Kidney tubule cell (primary cell): Measurements from ENCODE around the gene SLC43A3.
"Not testable (repeated sequence)": the region's sequence is repeated elsewhere in the genome, so short reads cannot be mapped to it uniquely, and the experiment has no call there.

ENCODE experiments used
- DNase-seq: peaks from one replicate; pipeline ENCODE4 v3.0.0-alpha.2; 2018; ENCODE audit warnings: low spot score

The SLC43A3 gene

GRCh38 chr11:57379732-57380131, 47.2 kb downstream of the SLC43A3 start:
- DNase-seq: peak; percentile 41

GRCh38 chr11:57378186-57378585, 48.7 kb downstream of the SLC43A3 start:
- peak; percentile 57 for DNase-seq

GRCh38 chr11:57377107-57377506, 49.8 kb downstream of the SLC43A3 start:
- no peak for DNase-seq

GRCh38 chr11:57376095-57377090, 50.5 kb downstream of the SLC43A3 start:
- DNase-seq: no peak

GRCh38 chr11:57375490-57375889, 51.4 kb downstream of the SLC43A3 start:
- DNase-seq: no peak

- no peak for DNase-seq
Measured at GRCh38 chr11:57374966-57375365, 52.0 kb downstream of the SLC43A3 start.

GRCh38 chr11:57373146-57373545, 53.8 kb downstream of the SLC43A3 start:
- no peak for DNase-seq

- no peak for DNase-seq
Measured at GRCh38 chr11:57370941-57371340, 56.0 kb downstream of the SLC43A3 start.

- peak; percentile 9 for DNase-seq
Measured at GRCh38 chr11:57370251-57370650, 56.7 kb downstream of the SLC43A3 start.

GRCh38 chr11:57368845-57369232, 58.1 kb downstream of the SLC43A3 start:
- no peak for DNase-seq

GRCh38 chr11:57368106-57368844, 58.6 kb downstream of the SLC43A3 start:
- peak; percentile 64 for DNase-seq

GRCh38 chr11:57364851-57365660, 61.9 kb downstream of the SLC43A3 start:
- DNase-seq: no peak

GRCh38 chr11:57363131-57364080, 63.5 kb downstream of the SLC43A3 start:
- no peak for DNase-seq

- DNase-seq: no peak
Measured at GRCh38 chr11:57361926-57362325, 65.0 kb downstream of the SLC43A3 start.

- DNase-seq: not testable (repeated sequence)
Measured at GRCh38 chr11:57361420-57361819, 65.5 kb downstream of the SLC43A3 start.

GRCh38 chr11:57360991-57361390, 65.9 kb downstream of the SLC43A3 start:
- DNase-seq: no peak

GRCh38 chr11:57359896-57360690, 66.8 kb downstream of the SLC43A3 start:
- DNase-seq: no peak

- DNase-seq: no peak
Measured at GRCh38 chr11:57359396-57359795, 67.5 kb downstream of the SLC43A3 start.

GRCh38 chr11:57358991-57359390, 67.9 kb downstream of the SLC43A3 start:
- no peak for DNase-seq

- no peak for DNase-seq
Measured at GRCh38 chr11:57358543-57358961, 68.4 kb downstream of the SLC43A3 start.
